Caco-2 (cell line): ENCODE results near the gene NOL7. TPM values are rescaled to one million over a fixed set of nuclear protein-coding genes. Genes with fewer than 3 reads are reported as not detected.

Experiments used
- BruUV-seq: library from RNA; stranded (reverse); fragments of 400-500 nt; replicated peaks from 2 replicates; lab custom pipeline; 2021; lab: Mats Ljungman, UMichigan
- CTCF ChIA-PET: fragments of 300-600 bp; sonication (Branson Sonifier 250); formaldehyde crosslinking; loops from one replicate; lab custom pipeline; 2022; ENCODE audit warnings: antibody characterized with exemption; lab: Charles Lee
- POLR2A ChIA-PET: fragments of 300-600 bp; sonication (Branson Sonifier 250); formaldehyde crosslinking; loops from one replicate; lab custom pipeline; 2022; ENCODE audit warnings: antibody characterized with exemption; lab: Charles Lee
- DNase-seq, 2 experiments: peaks; one replicate each; pipeline versions ENCODE4 v3.0.0 to v3.0.0-alpha.2; 2020 to 2022
- H3K27me3 ChIP-seq: replicated peaks from 2 replicates; pipeline ENCODE4 v1.6.0; 2011; ENCODE audit warnings: low read length; ENCODE audit not compliant: control insufficient read depth, insufficient read depth
- H3K36me3 ChIP-seq: 2 replicates; pipeline ENCODE4 v1.5.1; 2011; ENCODE audit warnings: low read length; ENCODE audit not compliant: control insufficient read depth, insufficient read depth
- H3K4me1 ChIP-seq: fragments of 250-450 bp; sonication (Bioruptor Pico); 2 replicates; pipeline ENCODE4 v1.5.1; 2020; ENCODE audit warnings: mild to moderate bottlenecking
- H3K4me3 ChIP-seq: 2 replicates; pipeline ENCODE4 v1.5.1; 2011; ENCODE audit warnings: low read depth, mild to moderate bottlenecking, control low read depth, low read length
- H3K9me3 ChIP-seq: fragments of 250-450 bp; sonication (Bioruptor Pico); 2 replicates; pipeline ENCODE4 v1.5.1; 2020; ENCODE audit warnings: mild to moderate bottlenecking, moderate library complexity
- H3K27ac Mint-ChIP-seq: one replicate; pipeline ENCODE4 v1.8.0; 2022; ENCODE audit warnings: mixed read lengths; ENCODE audit not compliant: unreplicated experiment
- H3K27me3 Mint-ChIP-seq: one replicate; pipeline ENCODE4 v1.8.0; 2022; ENCODE audit warnings: mixed read lengths; ENCODE audit not compliant: insufficient read depth, unreplicated experiment
- H3K36me3 Mint-ChIP-seq: one replicate; pipeline ENCODE4 v1.8.0; 2022; ENCODE audit warnings: mild to moderate bottlenecking, mixed read lengths; ENCODE audit not compliant: insufficient read depth, unreplicated experiment
- H3K4me1 Mint-ChIP-seq: one replicate; pipeline ENCODE4 v1.8.0; 2022; ENCODE audit warnings: low read depth, mixed read lengths; ENCODE audit not compliant: unreplicated experiment
- H3K4me3 Mint-ChIP-seq: one replicate; pipeline ENCODE4 v1.8.0; 2022; ENCODE audit warnings: mild to moderate bottlenecking, moderate library complexity, mixed read lengths; ENCODE audit not compliant: unreplicated experiment
- H3K9me3 Mint-ChIP-seq: one replicate; pipeline ENCODE4 v1.8.0; 2022; ENCODE audit warnings: mixed read lengths; ENCODE audit not compliant: unreplicated experiment
- intact Hi-C: fragments of 100-400 bp; cut with micrococcal nuclease; formaldehyde crosslinking; loops from one replicate; pipeline ENCODE4 v1.10.0; 2022; ENCODE audit not compliant: unreplicated experiment
- total RNA-seq: library from RNA; stranded (reverse); gene quantifications from 2 replicates; pipeline ENCODE4 v1.2.3, GENCODE V29; 2022
- TF ChIP-seq, protein P1 (sequence below), 2 experiments: fragments of 200-600 bp in 1 of 2; IDR thresholded peaks; 1 replicate in 1 of 2; 2 replicates in 1 of 2; pipeline versions ENCODE4 v1.5.1 to v1.8.0; 2011 to 2022; ENCODE audit warnings: antibody characterized with exemption in 1 of 2, control low read depth in 1 of 2, inconsistent platforms in 1 of 2, low read depth in 1 of 2, low read length in 1 of 2, mild to moderate bottlenecking in 1 of 2, moderate library complexity in 1 of 2; ENCODE audit not compliant: insufficient read depth in 1 of 2, severe bottlenecking in 1 of 2, unreplicated experiment in 1 of 2

The NOL7 gene
- total RNA-seq, 1 experiment from 2014 or later: 92.9 TPM

- Mint-ChIP-seq H3K4me3 (no peak overlapping the region), H3K9me3 (no peaks in the 10 kb centered on the region), H3K27ac (no peak overlapping the region), H3K27me3 (no peaks in the 10 kb centered on the region), H3K36me3 (peaks cover 20% of the 10 kb centered on the region), H3K4me1 (no peaks in the 10 kb centered on the region)
- Histone ChIP-seq H3K9me3 (no peaks in the 10 kb centered on the region), H3K27me3 (no peaks in the 10 kb centered on the region), H3K4me3 (no peak overlapping the region), H3K36me3 (no peaks in the 10 kb centered on the region), H3K4me1 (0 out of 2 replicates have a peak, but pooled peaks cover 4% of the 10 kb centered on the region)
- TF ChIP-seq, protein P1, sequence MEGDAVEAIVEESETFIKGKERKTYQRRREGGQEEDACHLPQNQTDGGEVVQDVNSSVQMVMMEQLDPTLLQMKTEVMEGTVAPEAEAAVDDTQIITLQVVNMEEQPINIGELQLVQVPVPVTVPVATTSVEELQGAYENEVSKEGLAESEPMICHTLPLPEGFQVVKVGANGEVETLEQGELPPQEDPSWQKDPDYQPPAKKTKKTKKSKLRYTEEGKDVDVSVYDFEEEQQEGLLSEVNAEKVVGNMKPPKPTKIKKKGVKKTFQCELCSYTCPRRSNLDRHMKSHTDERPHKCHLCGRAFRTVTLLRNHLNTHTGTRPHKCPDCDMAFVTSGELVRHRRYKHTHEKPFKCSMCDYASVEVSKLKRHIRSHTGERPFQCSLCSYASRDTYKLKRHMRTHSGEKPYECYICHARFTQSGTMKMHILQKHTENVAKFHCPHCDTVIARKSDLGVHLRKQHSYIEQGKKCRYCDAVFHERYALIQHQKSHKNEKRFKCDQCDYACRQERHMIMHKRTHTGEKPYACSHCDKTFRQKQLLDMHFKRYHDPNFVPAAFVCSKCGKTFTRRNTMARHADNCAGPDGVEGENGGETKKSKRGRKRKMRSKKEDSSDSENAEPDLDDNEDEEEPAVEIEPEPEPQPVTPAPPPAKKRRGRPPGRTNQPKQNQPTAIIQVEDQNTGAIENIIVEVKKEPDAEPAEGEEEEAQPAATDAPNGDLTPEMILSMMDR (IDR thresholded peaks at IDR 0.05; ENCODE audit: insufficient read depth in 1 of 2, low read depth in 1 of 2, low read length in 1 of 2, severe bottlenecking in 1 of 2, unreplicated experiment in 1 of 2): no peak
- DNase-seq: no peak
- ChIA-PET POLR2A (no interaction called here), CTCF (no interaction called here)
- BruUV-seq: no TSS peak
- intact Hi-C loops: no loop called here
These were observed 22.9 kb downstream of the NOL7 start for GRCh38 chr6:13638014-13638413.

GRCh38 chr6:13638626-13639025, 23.5 kb downstream of the NOL7 start:
- no peak overlapping the region for H3K4me3 Mint-ChIP-seq
- intact Hi-C loops: no loop called here
- POLR2A ChIA-PET: no interaction called here
- CTCF ChIA-PET: no interaction called here
- H3K27ac Mint-ChIP-seq: no peak overlapping the region
- no peaks in the 10 kb centered on the region for H3K27me3 Mint-ChIP-seq
- peaks cover 26% of the 10 kb centered on the region for H3K36me3 Mint-ChIP-seq
- H3K4me3 ChIP-seq: no peak overlapping the region
- DNase-seq: no peak
- 0 out of 2 replicates have a peak, but pooled peaks cover 4% of the 10 kb centered on the region for H3K4me1 ChIP-seq
- no peaks in the 10 kb centered on the region for H3K4me1 Mint-ChIP-seq
- no peaks in the 10 kb centered on the region for H3K27me3 ChIP-seq
- H3K9me3 ChIP-seq: no peaks in the 10 kb centered on the region
- BruUV-seq: no TSS peak
- TF ChIP-seq, protein P1 (IDR thresholded peaks at IDR 0.05; ENCODE audit: insufficient read depth in 1 of 2, low read depth in 1 of 2, low read length in 1 of 2, severe bottlenecking in 1 of 2, unreplicated experiment in 1 of 2): no peak
- no peaks in the 10 kb centered on the region for H3K9me3 Mint-ChIP-seq
- H3K36me3 ChIP-seq: no peaks in the 10 kb centered on the region

DNA sequence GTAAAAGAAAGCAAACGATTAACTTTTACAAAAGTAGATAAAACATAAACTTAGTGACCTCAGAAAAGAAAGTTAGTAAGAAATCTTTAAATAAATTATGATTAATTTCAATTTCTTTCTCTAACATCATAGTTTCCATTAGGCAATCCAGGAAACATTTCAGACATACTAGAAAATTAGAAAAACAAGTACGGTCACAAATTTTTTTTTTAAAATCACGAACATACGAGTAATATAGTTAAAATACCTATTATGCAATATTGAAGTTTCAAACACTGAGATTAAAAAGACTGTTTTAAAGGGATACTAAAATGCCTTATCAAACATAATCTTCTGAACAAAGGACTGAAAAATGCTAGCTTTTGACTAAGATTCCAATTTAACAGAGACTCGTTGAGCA, 26.2 kb downstream of the NOL7 start:
- Mint-ChIP-seq H3K4me1 (no peaks in the 10 kb centered on the region), H3K27ac (no peak overlapping the region), H3K27me3 (no peaks in the 10 kb centered on the region), H3K9me3 (no peaks in the 10 kb centered on the region), H3K36me3 (peaks cover 26% of the 10 kb centered on the region), H3K4me3 (no peak overlapping the region)
- Histone ChIP-seq H3K4me3 (no peak overlapping the region), H3K4me1 (0 out of 2 replicates have a peak, but pooled peaks cover 4% of the 10 kb centered on the region), H3K36me3 (no peaks in the 10 kb centered on the region), H3K9me3 (no peaks in the 10 kb centered on the region), H3K27me3 (no peaks in the 10 kb centered on the region)
- DNase-seq: no peak
- TF ChIP-seq, protein P1 (IDR thresholded peaks at IDR 0.05; ENCODE audit: insufficient read depth in 1 of 2, low read depth in 1 of 2, low read length in 1 of 2, severe bottlenecking in 1 of 2, unreplicated experiment in 1 of 2): no peak
- intact Hi-C loops: no loop called here
- ChIA-PET POLR2A (no interaction called here), CTCF (no interaction called here)
- no TSS peak for BruUV-seq
